ENCODE results near the gene CDH4. TPM values are rescaled to one million over a fixed set of nuclear protein-coding genes. Genes with fewer than 3 reads are reported as not detected.

CDH4 gene
- total RNA-seq, 1 experiment from 2014 or later: not detected

DNA sequence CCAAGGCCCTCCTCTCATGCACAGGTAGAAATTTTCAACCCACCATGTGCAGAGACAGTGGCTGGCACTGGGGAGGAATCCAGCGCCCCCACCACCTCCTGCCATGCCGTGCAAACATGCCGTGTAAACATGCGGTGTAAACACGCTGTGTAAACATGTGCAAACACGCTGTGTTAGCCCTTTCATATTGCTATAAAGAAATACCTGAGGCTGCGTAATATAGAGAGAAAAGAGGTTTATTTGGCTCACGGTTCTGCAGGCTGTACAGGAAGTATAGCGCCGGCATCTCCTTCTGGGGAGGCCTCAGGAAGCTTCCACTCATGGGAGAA, 595.3 kb downstream of the CDH4 start:
- Histone ChIP-seq H3K27me3 (replicated peaks; ENCODE audit: control insufficient read depth, insufficient read depth, low read length) (peaks cover 2% of the 10 kb centered on the region; the same call in 1 of the 2 replicates), H3K4me1 (no peaks in the 10 kb centered on the region), H3K36me3 (ENCODE audit: control insufficient read depth, insufficient read depth, low read length) (no peaks in the 10 kb centered on the region), H3K9me3 (peaks cover 13% of the 10 kb centered on the region), H3K4me3 (ENCODE audit: low read depth, low read length) (no peak overlapping the region)
- Mint-ChIP-seq H3K9me3 (ENCODE audit: unreplicated experiment) (peaks cover 9% of the 10 kb centered on the region), H3K4me1 (ENCODE audit: low read depth, unreplicated experiment) (no peaks in the 10 kb centered on the region), H3K27me3 (ENCODE audit: insufficient read depth, unreplicated experiment) (peaks cover 37% of the 10 kb centered on the region), H3K36me3 (ENCODE audit: insufficient read depth, unreplicated experiment) (no peaks in the 10 kb centered on the region), H3K27ac (ENCODE audit: unreplicated experiment) (no peak overlapping the region), H3K4me3 (ENCODE audit: unreplicated experiment) (no peak overlapping the region)
- TF ChIP-seq, protein P1, sequence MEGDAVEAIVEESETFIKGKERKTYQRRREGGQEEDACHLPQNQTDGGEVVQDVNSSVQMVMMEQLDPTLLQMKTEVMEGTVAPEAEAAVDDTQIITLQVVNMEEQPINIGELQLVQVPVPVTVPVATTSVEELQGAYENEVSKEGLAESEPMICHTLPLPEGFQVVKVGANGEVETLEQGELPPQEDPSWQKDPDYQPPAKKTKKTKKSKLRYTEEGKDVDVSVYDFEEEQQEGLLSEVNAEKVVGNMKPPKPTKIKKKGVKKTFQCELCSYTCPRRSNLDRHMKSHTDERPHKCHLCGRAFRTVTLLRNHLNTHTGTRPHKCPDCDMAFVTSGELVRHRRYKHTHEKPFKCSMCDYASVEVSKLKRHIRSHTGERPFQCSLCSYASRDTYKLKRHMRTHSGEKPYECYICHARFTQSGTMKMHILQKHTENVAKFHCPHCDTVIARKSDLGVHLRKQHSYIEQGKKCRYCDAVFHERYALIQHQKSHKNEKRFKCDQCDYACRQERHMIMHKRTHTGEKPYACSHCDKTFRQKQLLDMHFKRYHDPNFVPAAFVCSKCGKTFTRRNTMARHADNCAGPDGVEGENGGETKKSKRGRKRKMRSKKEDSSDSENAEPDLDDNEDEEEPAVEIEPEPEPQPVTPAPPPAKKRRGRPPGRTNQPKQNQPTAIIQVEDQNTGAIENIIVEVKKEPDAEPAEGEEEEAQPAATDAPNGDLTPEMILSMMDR (IDR thresholded peaks at IDR 0.05; ENCODE audit: insufficient read depth in 1 of 2, low read depth in 1 of 2, low read length in 1 of 2, severe bottlenecking in 1 of 2, unreplicated experiment in 1 of 2): no peak
- ChIA-PET CTCF (no interaction called here), POLR2A (no interaction called here)
- intact Hi-C loops (cut with micrococcal nuclease; ENCODE audit: unreplicated experiment): no loop called here
- DNase-seq: no peak
- BruUV-seq (replicated peaks): no TSS peak

DNA sequence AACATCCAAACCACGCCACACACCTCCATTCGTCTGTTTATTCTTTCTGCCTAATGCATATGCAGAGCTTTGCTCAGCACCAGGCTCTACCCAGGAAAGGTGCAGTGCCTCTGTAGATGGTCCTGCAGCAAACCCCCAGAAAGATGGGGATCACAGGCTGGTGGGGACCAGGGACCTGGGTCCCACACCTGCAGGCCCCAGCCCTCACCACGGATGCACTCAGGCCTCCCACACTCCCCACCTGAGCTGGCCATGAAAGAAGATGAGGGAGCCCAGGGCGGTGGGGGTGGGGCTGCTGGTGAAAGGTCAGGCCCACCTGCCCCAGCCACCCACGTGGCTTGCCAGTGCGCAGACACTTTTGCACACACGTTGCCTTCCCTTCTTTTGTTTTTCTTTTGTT, 595.9 kb downstream of the CDH4 start:
- H3K9me3 ChIP-seq: peaks cover 13% of the 10 kb centered on the region
- H3K4me3 ChIP-seq (ENCODE audit: low read depth, low read length): no peak overlapping the region
- H3K4me1 Mint-ChIP-seq (ENCODE audit: low read depth, unreplicated experiment): no peaks in the 10 kb centered on the region
- ChIA-PET POLR2A (no interaction called here), CTCF (no interaction called here)
- intact Hi-C loops (cut with micrococcal nuclease; ENCODE audit: unreplicated experiment): no loop called here
- peaks cover 9% of the 10 kb centered on the region for H3K9me3 Mint-ChIP-seq (ENCODE audit: unreplicated experiment)
- no peaks in the 10 kb centered on the region for H3K4me1 ChIP-seq
- no peaks in the 10 kb centered on the region for H3K36me3 Mint-ChIP-seq (ENCODE audit: insufficient read depth, unreplicated experiment)
- no peak for DNase-seq
- no peak overlapping the region for H3K4me3 Mint-ChIP-seq (ENCODE audit: unreplicated experiment)
- BruUV-seq (replicated peaks): no TSS peak
- H3K27me3 ChIP-seq (replicated peaks; ENCODE audit: control insufficient read depth, insufficient read depth, low read length): peaks cover 2% of the 10 kb centered on the region; the same call in 1 of the 2 replicates
- no peaks in the 10 kb centered on the region for H3K36me3 ChIP-seq (ENCODE audit: control insufficient read depth, insufficient read depth, low read length)
- TF ChIP-seq, protein P1 (IDR thresholded peaks at IDR 0.05; ENCODE audit: insufficient read depth in 1 of 2, low read depth in 1 of 2, low read length in 1 of 2, severe bottlenecking in 1 of 2, unreplicated experiment in 1 of 2): no peak
- H3K27ac Mint-ChIP-seq (ENCODE audit: unreplicated experiment): no peak overlapping the region
- H3K27me3 Mint-ChIP-seq (ENCODE audit: insufficient read depth, unreplicated experiment): peaks cover 42% of the 10 kb centered on the region

DNA sequence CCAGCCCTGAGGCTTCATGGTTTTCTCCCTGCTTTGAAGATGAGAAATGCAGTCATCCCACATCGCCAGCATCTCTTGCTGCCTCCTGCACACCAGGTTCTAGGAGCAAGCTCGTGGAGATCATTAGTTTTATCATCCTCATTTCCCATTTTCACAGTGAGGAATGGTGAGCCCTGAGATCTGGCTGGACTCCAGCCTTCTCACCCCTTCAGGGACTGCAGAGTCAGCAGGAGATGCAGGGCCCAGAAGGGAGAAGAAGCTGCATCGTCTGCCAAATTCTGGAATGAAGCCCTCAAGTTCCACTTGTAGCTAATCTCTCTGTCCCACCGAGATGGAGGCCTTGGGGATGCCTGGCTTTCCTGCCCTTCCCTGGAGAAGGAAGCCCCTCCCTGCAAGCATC, 596.8 kb downstream of the CDH4 start:
- Mint-ChIP-seq H3K27ac (ENCODE audit: unreplicated experiment) (no peak overlapping the region), H3K27me3 (ENCODE audit: insufficient read depth, unreplicated experiment) (peaks cover 42% of the 10 kb centered on the region), H3K4me1 (ENCODE audit: low read depth, unreplicated experiment) (no peaks in the 10 kb centered on the region), H3K36me3 (ENCODE audit: insufficient read depth, unreplicated experiment) (no peaks in the 10 kb centered on the region), H3K9me3 (ENCODE audit: unreplicated experiment) (peaks cover 9% of the 10 kb centered on the region), H3K4me3 (ENCODE audit: unreplicated experiment) (no peak overlapping the region)
- TF ChIP-seq, protein P1 (IDR thresholded peaks at IDR 0.05; ENCODE audit: insufficient read depth in 1 of 2, low read depth in 1 of 2, low read length in 1 of 2, severe bottlenecking in 1 of 2, unreplicated experiment in 1 of 2): no peak
- no peaks in the 10 kb centered on the region for H3K36me3 ChIP-seq (ENCODE audit: control insufficient read depth, insufficient read depth, low read length)
- no TSS peak for BruUV-seq (replicated peaks)
- no peak overlapping the region for H3K4me3 ChIP-seq (ENCODE audit: low read depth, low read length)
- peaks cover 13% of the 10 kb centered on the region for H3K9me3 ChIP-seq
- CTCF ChIA-PET: no interaction called here
- DNase-seq: no peak
- intact Hi-C loops (cut with micrococcal nuclease; ENCODE audit: unreplicated experiment): no loop called here
- H3K4me1 ChIP-seq: no peaks in the 10 kb centered on the region
- H3K27me3 ChIP-seq (replicated peaks; ENCODE audit: control insufficient read depth, insufficient read depth, low read length): peaks cover 2% of the 10 kb centered on the region; the same call in 1 of the 2 replicates
- POLR2A ChIA-PET: no interaction called here
